Stimulated activated CD4-positive, alpha-beta T cell treated with anti-CD3 and anti-CD28 coated beads, TNF-alpha, amount 100 ng/mL, for 4 hours (primary cell): ENCODE results near the gene CCR5AS.
"Not testable (repeated sequence)": the region's sequence is repeated elsewhere in the genome, so short reads cannot be mapped to it uniquely, and the experiment has no call there.

Source experiments
- DNase-seq, 3 experiments: peaks; one replicate each; pipeline ENCODE4 v3.0.0-alpha.2; 2020; ENCODE audit warnings: low read depth in 3 of 3

Gene CCR5AS

GRCh38 chr3:46356909-46357308, 50.0 kb downstream of the CCR5AS start:
- no peak for DNase-seq

- DNase-seq: no peak
Measured at GRCh38 chr3:46356276-46356675, 50.6 kb downstream of the CCR5AS start.

- DNase-seq: no peak
Measured at GRCh38 chr3:46354984-46355383, 51.9 kb downstream of the CCR5AS start.

- no peak for DNase-seq
Measured at GRCh38 chr3:46354478-46354877, 52.4 kb downstream of the CCR5AS start.

- no peak for DNase-seq
Measured at GRCh38 chr3:46353647-46354410, 53.0 kb downstream of the CCR5AS start, which contains the start of gene CCR2. Gene CCR2, plus strand, starts transcription at chr3:46354111. Its CDS starts 3,417 bp downstream, at chr3:46357528.

GRCh38 chr3:46353090-46353489, 53.8 kb downstream of the CCR5AS start:
- no peak for DNase-seq

GRCh38 chr3:46351646-46352045, 55.2 kb downstream of the CCR5AS start:
- no peak for DNase-seq

- DNase-seq: no peak
Measured at GRCh38 chr3:46350262-46350565, 56.7 kb downstream of the CCR5AS start.

- DNase-seq: no peak
Measured at GRCh38 chr3:46349484-46350261, 57.2 kb downstream of the CCR5AS start.

- no peak for DNase-seq
Measured at GRCh38 chr3:46348823-46349482, 57.9 kb downstream of the CCR5AS start.

GRCh38 chr3:46344476-46344875, 62.4 kb downstream of the CCR5AS start:
- no peak for DNase-seq

GRCh38 chr3:46338840-46339239, 68.0 kb downstream of the CCR5AS start:
- no peak for DNase-seq

GRCh38 chr3:46337911-46338310, 69.0 kb downstream of the CCR5AS start:
- no peak for DNase-seq

- DNase-seq: no peak
Measured at GRCh38 chr3:46335541-46335940, 71.3 kb downstream of the CCR5AS start.

- no peak for DNase-seq
Measured at GRCh38 chr3:46334741-46335478, 72.0 kb downstream of the CCR5AS start.

GRCh38 chr3:46330676-46331075, 76.2 kb downstream of the CCR5AS start:
- DNase-seq: not testable (repeated sequence)

GRCh38 chr3:46325645-46326300, 81.1 kb downstream of the CCR5AS start:
- DNase-seq: no peak

- no peak for DNase-seq
Measured at GRCh38 chr3:46324036-46324435, 82.8 kb downstream of the CCR5AS start.

- DNase-seq: no peak
Measured at GRCh38 chr3:46321461-46322104, 85.3 kb downstream of the CCR5AS start.

- no peak for DNase-seq
Measured at GRCh38 chr3:46318207-46318927, 88.5 kb downstream of the CCR5AS start.
